Neural progenitor cell (in vitro differentiated cells): ENCODE results near the gene FXR1. TPM values are rescaled to one million over a fixed set of nuclear protein-coding genes. Genes with fewer than 3 reads are reported as not detected.
"Not testable (repeated sequence)": the region's sequence is repeated elsewhere in the genome, so short reads cannot be mapped to it uniquely, and the experiment has no call there.

Experiments
- DNase-seq: peaks from one replicate; pipeline ENCODE4 v3.0.0-alpha.2; 2016; ENCODE audit warnings: low spot score
- H2AFZ ChIP-seq: fragments of 200-600 bp; sonication (generic); replicated peaks from 2 replicates; pipeline ENCODE4 v1.6.1; 2016; ENCODE audit warnings: antibody characterized with exemption
- H3F3A ChIP-seq: fragments of 200-600 bp; sonication (generic); 2 replicates; pipeline ENCODE4 v1.6.1; 2016; ENCODE audit warnings: antibody characterized with exemption, low read depth
- H3K27ac ChIP-seq: fragments of 200-600 bp; sonication (generic); 2 replicates; pipeline ENCODE4 v1.5.1; 2016; ENCODE audit warnings: mild to moderate bottlenecking
- H3K27me3 ChIP-seq: fragments of 200-600 bp; sonication (generic); 2 replicates; pipeline ENCODE4 v1.6.1; 2016; ENCODE audit warnings: mild to moderate bottlenecking, moderate library complexity
- H3K36me3 ChIP-seq: fragments of 200-600 bp; sonication (generic); 2 replicates; pipeline ENCODE4 v1.5.1; 2016
- H3K4me1 ChIP-seq: fragments of 200-600 bp; sonication (generic); 2 replicates; pipeline ENCODE4 v1.6.1; 2016; ENCODE audit warnings: mixed run types
- H3K4me2 ChIP-seq: fragments of 200-600 bp; sonication (generic); 2 replicates; pipeline ENCODE4 v1.6.1; 2016
- H3K4me3 ChIP-seq: fragments of 200-600 bp; sonication (generic); 2 replicates; pipeline ENCODE4 v1.5.1; 2016
- H3K79me2 ChIP-seq: fragments of 200-600 bp; sonication (generic); 2 replicates; pipeline ENCODE4 v1.6.1; 2016; ENCODE audit warnings: low read depth
- H3K9ac ChIP-seq: fragments of 200-600 bp; sonication (generic); 2 replicates; pipeline ENCODE4 v1.6.1; 2016
- H3K9me3 ChIP-seq: fragments of 200-600 bp; sonication (generic); 2 replicates; pipeline ENCODE4 v1.5.1; 2016; ENCODE audit warnings: low read depth
- H4K20me1 ChIP-seq: fragments of 200-600 bp; sonication (generic); 2 replicates; pipeline ENCODE4 v1.6.1; 2016; ENCODE audit warnings: low read depth
- H3K27ac Mint-ChIP-seq: 3 replicates; pipeline ENCODE4 v1.8.0; 2021; ENCODE audit warnings: mixed read lengths
- H3K27me3 Mint-ChIP-seq: 2 replicates; pipeline ENCODE4 v1.8.0; 2022; ENCODE audit warnings: low read depth, mild to moderate bottlenecking, inconsistent platforms, moderate library complexity, mixed read lengths; ENCODE audit not compliant: insufficient read depth
- H3K36me3 Mint-ChIP-seq: 3 replicates; pipeline ENCODE4 v1.8.0; 2021; ENCODE audit warnings: mixed read lengths
- H3K4me1 Mint-ChIP-seq: 3 replicates; pipeline ENCODE4 v1.8.0; 2021; ENCODE audit warnings: mixed read lengths
- H3K4me3 Mint-ChIP-seq: 3 replicates; pipeline ENCODE4 v1.8.0; 2021; ENCODE audit warnings: mild to moderate bottlenecking, moderate library complexity, mixed read lengths
- H3K9me3 Mint-ChIP-seq: 3 replicates; pipeline ENCODE4 v1.8.0; 2020; ENCODE audit warnings: mixed read lengths
- EZH2 ChIP-seq: fragments of 200-600 bp; sonication (generic); IDR thresholded peaks from 2 replicates; pipeline ENCODE4 v1.6.1; 2017; ENCODE audit warnings: antibody characterized with exemption, mild to moderate bottlenecking, moderate library complexity
- EZH2phosphoT487 ChIP-seq: fragments of 200-600 bp; sonication (generic); IDR thresholded peaks from 2 replicates; pipeline ENCODE4 v1.6.1; 2017; ENCODE audit warnings: antibody characterized with exemption
- total RNA-seq: library from RNA; depleted of rRNA; stranded (reverse); fragments of >200 nt; gene quantifications from 2 replicates; pipeline ENCODE4 v1.2.3, GENCODE V29; 2015; ENCODE audit warnings: low replicate concordance
- TF ChIP-seq, protein P1 (sequence below): fragments of 200-600 bp; sonication (generic); IDR thresholded peaks from 2 replicates; pipeline ENCODE4 v1.5.1; 2017; ENCODE audit warnings: antibody characterized with exemption, mild to moderate bottlenecking

Gene FXR1
- total RNA-seq, 1 donor from 2014 or later = 412 TPM

DNA sequence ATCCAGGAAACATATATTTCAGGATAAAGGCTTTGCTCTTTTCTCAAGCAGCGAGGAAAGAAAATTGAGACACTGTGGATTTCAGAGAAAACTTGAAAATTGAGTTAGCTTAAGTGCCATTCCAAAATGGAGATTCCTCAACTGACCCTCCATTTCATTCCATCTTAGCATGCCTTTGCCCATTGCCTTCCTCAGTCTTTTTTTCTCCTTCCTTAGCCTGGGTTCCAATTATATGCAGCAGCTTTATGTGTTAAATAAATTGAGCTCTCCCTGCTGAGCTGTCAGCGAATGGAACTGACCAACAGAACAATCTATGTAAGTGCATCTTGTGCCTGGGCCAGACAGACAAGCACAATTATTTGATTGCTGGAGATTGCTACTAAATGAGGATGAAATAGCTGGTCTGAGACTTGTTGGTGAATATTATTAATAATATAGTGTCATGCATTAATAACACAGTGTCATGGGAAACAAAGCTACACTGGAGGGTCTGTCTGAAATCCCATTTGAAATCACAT lies 84.0 kb downstream of the FXR1 start:
- peaks cover 3% of the 10 kb centered on the region for H3K27me3 Mint-ChIP-seq
- no peak for TF ChIP-seq EZH2phosphoT487
- TF ChIP-seq, protein P1, sequence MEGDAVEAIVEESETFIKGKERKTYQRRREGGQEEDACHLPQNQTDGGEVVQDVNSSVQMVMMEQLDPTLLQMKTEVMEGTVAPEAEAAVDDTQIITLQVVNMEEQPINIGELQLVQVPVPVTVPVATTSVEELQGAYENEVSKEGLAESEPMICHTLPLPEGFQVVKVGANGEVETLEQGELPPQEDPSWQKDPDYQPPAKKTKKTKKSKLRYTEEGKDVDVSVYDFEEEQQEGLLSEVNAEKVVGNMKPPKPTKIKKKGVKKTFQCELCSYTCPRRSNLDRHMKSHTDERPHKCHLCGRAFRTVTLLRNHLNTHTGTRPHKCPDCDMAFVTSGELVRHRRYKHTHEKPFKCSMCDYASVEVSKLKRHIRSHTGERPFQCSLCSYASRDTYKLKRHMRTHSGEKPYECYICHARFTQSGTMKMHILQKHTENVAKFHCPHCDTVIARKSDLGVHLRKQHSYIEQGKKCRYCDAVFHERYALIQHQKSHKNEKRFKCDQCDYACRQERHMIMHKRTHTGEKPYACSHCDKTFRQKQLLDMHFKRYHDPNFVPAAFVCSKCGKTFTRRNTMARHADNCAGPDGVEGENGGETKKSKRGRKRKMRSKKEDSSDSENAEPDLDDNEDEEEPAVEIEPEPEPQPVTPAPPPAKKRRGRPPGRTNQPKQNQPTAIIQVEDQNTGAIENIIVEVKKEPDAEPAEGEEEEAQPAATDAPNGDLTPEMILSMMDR = no peak
- TF ChIP-seq EZH2 = no peak

DNA sequence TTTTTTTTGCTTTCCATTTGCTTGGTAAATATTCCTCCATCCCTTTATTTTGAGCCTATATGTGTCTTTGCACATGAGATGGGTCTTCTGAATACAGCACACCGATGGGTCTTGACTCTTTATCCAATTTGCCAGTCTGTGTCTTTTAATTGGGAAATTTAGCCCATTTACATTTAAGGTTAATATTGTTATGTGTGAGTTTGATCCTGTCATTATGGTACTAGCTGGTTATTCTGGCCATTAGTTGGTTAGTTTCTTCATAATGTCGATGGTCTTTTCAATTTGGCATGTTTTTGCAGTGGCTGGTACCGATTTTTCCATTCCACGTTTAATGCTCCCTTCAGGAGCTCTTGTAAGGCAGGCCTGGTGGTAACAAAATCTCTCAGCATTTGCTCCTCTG lies 89.9 kb downstream of the FXR1 start:
- not testable (repeated sequence) for DNase-seq, H2AFZ ChIP-seq, H3K27me3 Mint-ChIP-seq, H3K36me3 Mint-ChIP-seq, H3K9me3 ChIP-seq, H3K27me3 ChIP-seq, H3K4me3 ChIP-seq, H3K4me1 ChIP-seq, H3F3A ChIP-seq, H3K79me2 ChIP-seq, H3K4me3 Mint-ChIP-seq, H3K4me1 Mint-ChIP-seq, H3K9ac ChIP-seq, H3K27ac ChIP-seq, H3K27ac Mint-ChIP-seq, H4K20me1 ChIP-seq, H3K36me3 ChIP-seq, H3K4me2 ChIP-seq
- H3K9me3 Mint-ChIP-seq = peaks cover 25% of the 10 kb centered on the region

More for the DNA sequence above, 84.0 kb downstream of the FXR1 start:
- no peak overlapping the region for H3K27ac Mint-ChIP-seq
- Histone ChIP-seq H3K4me2 (no peak overlapping the region), H3K36me3 (no peaks in the 10 kb centered on the region), H4K20me1 (no peaks in the 10 kb centered on the region), H2AFZ (no peak overlapping the region), H3K4me1 (peaks cover 8% of the 10 kb centered on the region), H3K9me3 (no peaks in the 10 kb centered on the region), H3K9ac (no peak overlapping the region), H3K27ac (no peak overlapping the region), H3K79me2 (no peaks in the 10 kb centered on the region), H3K4me3 (no peak overlapping the region), H3K27me3 (no peaks in the 10 kb centered on the region), H3F3A (no peaks in the 10 kb centered on the region)
- no peak for DNase-seq
- H3K36me3 Mint-ChIP-seq = no peaks in the 10 kb centered on the region
- peaks cover 17% of the 10 kb centered on the region for H3K9me3 Mint-ChIP-seq
- H3K4me1 Mint-ChIP-seq = peaks cover 5% of the 10 kb centered on the region
- H3K4me3 Mint-ChIP-seq = no peak overlapping the region

DNA sequence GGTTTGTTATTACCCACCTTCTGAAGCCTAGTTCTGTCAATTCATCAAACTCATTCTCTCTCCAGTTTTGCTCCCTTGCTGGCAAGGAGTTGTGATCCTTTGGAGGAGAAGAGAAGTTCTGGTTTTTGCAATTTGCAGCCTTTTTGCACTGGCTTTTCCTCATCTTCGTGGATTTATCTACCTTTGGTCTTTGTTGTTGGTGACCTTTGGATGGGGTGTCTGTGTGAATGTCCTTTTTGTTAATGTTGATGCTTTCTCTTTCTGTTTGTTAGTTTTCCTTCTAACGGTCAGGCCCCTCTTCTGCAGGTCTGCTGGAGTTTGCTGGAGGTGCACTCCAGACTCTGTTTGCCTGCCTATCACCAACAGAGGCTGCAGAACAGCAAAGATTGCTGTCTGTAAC lies 91.0 kb downstream of the FXR1 start:
- H3F3A ChIP-seq, DNase-seq, H3K27ac ChIP-seq, H3K9me3 ChIP-seq, H4K20me1 ChIP-seq, H3K27ac Mint-ChIP-seq, H3K36me3 ChIP-seq, H3K4me3 ChIP-seq, H3K27me3 ChIP-seq, H3K4me1 Mint-ChIP-seq, H3K4me3 Mint-ChIP-seq, H3K4me2 ChIP-seq, H3K79me2 ChIP-seq, H3K36me3 Mint-ChIP-seq, H3K9ac ChIP-seq, H3K27me3 Mint-ChIP-seq, H3K4me1 ChIP-seq: not testable (repeated sequence)
- H3K9me3 Mint-ChIP-seq = peaks cover 25% of the 10 kb centered on the region
- peak overlapping the region; percentile 90 for H2AFZ ChIP-seq

DNA sequence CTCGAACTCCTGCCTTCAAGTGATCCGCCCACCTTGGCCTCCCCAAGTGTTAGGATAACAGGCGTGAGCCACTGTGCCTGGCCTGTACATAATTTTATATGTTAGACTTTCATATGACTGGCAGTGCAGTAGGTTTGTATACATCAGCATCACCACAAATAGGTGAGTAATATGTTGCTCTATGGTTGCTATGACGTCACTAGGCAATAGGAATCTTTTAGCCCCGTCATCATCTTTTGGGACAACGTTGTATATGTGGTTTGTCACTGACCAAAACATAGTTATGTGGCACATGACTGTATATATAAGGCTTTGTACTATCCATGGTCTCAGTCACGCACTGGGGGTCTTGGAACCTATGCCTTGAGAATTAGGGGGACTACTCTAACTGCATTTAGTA lies 94.1 kb downstream of the FXR1 start:
- H3K79me2 ChIP-seq = no peaks in the 10 kb centered on the region
- H4K20me1 ChIP-seq = no peaks in the 10 kb centered on the region
- peaks cover 4% of the 10 kb centered on the region for H3K4me1 ChIP-seq
- no peak overlapping the region for H3K4me2 ChIP-seq
- H3K27me3 ChIP-seq = no peaks in the 10 kb centered on the region
- H3K9me3 Mint-ChIP-seq = peaks cover 7% of the 10 kb centered on the region
- H3K4me1 Mint-ChIP-seq = no peaks in the 10 kb centered on the region
- H3K9ac ChIP-seq = no peak overlapping the region
- H3K4me3 ChIP-seq = no peak overlapping the region
- no peak overlapping the region for H2AFZ ChIP-seq
- H3K27ac Mint-ChIP-seq = no peak overlapping the region
- H3F3A ChIP-seq = no peaks in the 10 kb centered on the region
- no peaks in the 10 kb centered on the region for H3K9me3 ChIP-seq
- no peaks in the 10 kb centered on the region for H3K36me3 Mint-ChIP-seq
- peaks cover 2% of the 10 kb centered on the region for H3K27me3 Mint-ChIP-seq
- no peak for DNase-seq
- H3K4me3 Mint-ChIP-seq = no peak overlapping the region
- no peak for TF ChIP-seq EZH2phosphoT487
- TF ChIP-seq, protein P1 = no peak
- no peak for TF ChIP-seq EZH2
- no peaks in the 10 kb centered on the region for H3K36me3 ChIP-seq
- no peak overlapping the region for H3K27ac ChIP-seq
